Muscle layer of colon (tissue), 2 donors: ENCODE measurements around the gene ABCA1.
"Not testable (repeated sequence)": the region's sequence is repeated elsewhere in the genome, so short reads cannot be mapped to it uniquely, and the experiment has no call there.

Source experiments
- H3K27ac ChIP-seq: one replicate; pipeline ENCODE4 v1.7.0; 2013; ENCODE audit warnings: low read depth, mild to moderate bottlenecking, low read length, moderate library complexity
- H3K27me3 ChIP-seq, 2 donors: one replicate each; pipeline ENCODE4 v1.7.0; 2013; ENCODE audit warnings: low read length in 2 of 2, mild to moderate bottlenecking in 2 of 2; ENCODE audit not compliant: insufficient read depth in 2 of 2, control insufficient read depth in 1 of 2
- H3K36me3 ChIP-seq: one replicate; pipeline ENCODE4 v1.7.0; 2013; ENCODE audit warnings: mild to moderate bottlenecking, low read length; ENCODE audit not compliant: insufficient read depth
- H3K4me1 ChIP-seq: one replicate; pipeline ENCODE4 v1.7.0; 2013; ENCODE audit warnings: mild to moderate bottlenecking, low read length; ENCODE audit not compliant: insufficient read depth
- H3K4me3 ChIP-seq, 2 donors: one replicate each; pipeline ENCODE4 v1.7.0; 2013; ENCODE audit warnings: low read length in 2 of 2, low read depth in 1 of 2, mild to moderate bottlenecking in 1 of 2, moderate library complexity in 1 of 2
- H3K9ac ChIP-seq: one replicate; pipeline ENCODE4 v1.7.0; 2013; ENCODE audit warnings: low read length
- H3K9me3 ChIP-seq: one replicate; pipeline ENCODE4 v1.7.0; 2013; ENCODE audit warnings: mild to moderate bottlenecking, low read length
- donor health status: abdominal sarcoma.
- donor health status: Adenocarcinoma of cecum.

The ABCA1 gene

GRCh38 chr9:104968025-104968982, 40.3 kb upstream of the ABCA1 start:
- Histone ChIP-seq H3K9me3 (no peaks in the 10 kb centered on the region), H3K9ac (peak overlapping the region; percentile 44), H3K4me1 (peaks cover 20% of the 10 kb centered on the region), H3K27ac (peak overlapping the region; percentile 96), H3K36me3 (no peaks in the 10 kb centered on the region), H3K27me3 (no peaks in the 10 kb centered on the region), H3K4me3 (peak overlapping the region; percentile 59 to 92)

DNA sequence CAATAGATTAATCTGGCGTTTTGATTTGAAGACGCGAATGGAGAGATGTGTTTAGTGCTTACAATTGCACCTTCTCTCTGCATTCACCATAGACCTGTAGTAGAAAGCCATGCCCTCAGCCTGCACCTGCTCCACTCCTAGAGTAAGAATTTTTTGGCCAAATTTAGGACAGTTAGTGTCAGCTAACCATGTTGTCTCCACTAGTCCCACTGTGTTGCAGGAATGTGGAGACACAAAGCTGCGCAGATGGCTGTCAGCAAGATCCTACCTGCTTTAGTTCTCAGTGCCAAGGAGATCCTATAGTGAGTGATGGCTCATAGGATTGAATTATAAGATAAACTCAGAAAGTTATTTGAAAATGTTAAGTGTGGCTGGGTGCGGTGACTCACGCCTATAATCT, 35.1 kb upstream of the ABCA1 start:
- no peak overlapping the region for H3K9ac ChIP-seq
- no peak overlapping the region for H3K27ac ChIP-seq

GRCh38 chr9:104961701-104962359, 33.9 kb upstream of the ABCA1 start:
- H3K4me3 ChIP-seq = no peak overlapping the region
- no peak overlapping the region for H3K27ac ChIP-seq
- no peaks in the 10 kb centered on the region for H3K9me3 ChIP-seq
- peaks cover 9% of the 10 kb centered on the region for H3K4me1 ChIP-seq
- no peaks in the 10 kb centered on the region for H3K36me3 ChIP-seq
- no peak overlapping the region for H3K9ac ChIP-seq
- no peaks in the 10 kb centered on the region for H3K27me3 ChIP-seq

More for the DNA sequence above, 35.1 kb upstream of the ABCA1 start:
- Histone ChIP-seq H3K9me3 (no peaks in the 10 kb centered on the region), H3K4me3 (no peak overlapping the region), H3K36me3 (no peaks in the 10 kb centered on the region), H3K27me3 (no peaks in the 10 kb centered on the region), H3K4me1 (peaks cover 14% of the 10 kb centered on the region)

GRCh38 chr9:104961238-104961637, 33.3 kb upstream of the ABCA1 start:
- Histone ChIP-seq H3K27ac (no peak overlapping the region), H3K4me1 (peaks cover 9% of the 10 kb centered on the region), H3K27me3 (no peaks in the 10 kb centered on the region), H3K9me3 (no peaks in the 10 kb centered on the region), H3K4me3 (no peak overlapping the region), H3K9ac (no peak overlapping the region), H3K36me3 (no peaks in the 10 kb centered on the region)

GRCh38 chr9:104960662-104961061, 32.7 kb upstream of the ABCA1 start:
- no peaks in the 10 kb centered on the region for H3K9me3 ChIP-seq
- H3K4me3 ChIP-seq = no peak overlapping the region
- no peaks in the 10 kb centered on the region for H3K27me3 ChIP-seq
- no peak overlapping the region for H3K9ac ChIP-seq
- H3K4me1 ChIP-seq = peaks cover 9% of the 10 kb centered on the region
- H3K27ac ChIP-seq = no peak overlapping the region
- no peaks in the 10 kb centered on the region for H3K36me3 ChIP-seq

DNA sequence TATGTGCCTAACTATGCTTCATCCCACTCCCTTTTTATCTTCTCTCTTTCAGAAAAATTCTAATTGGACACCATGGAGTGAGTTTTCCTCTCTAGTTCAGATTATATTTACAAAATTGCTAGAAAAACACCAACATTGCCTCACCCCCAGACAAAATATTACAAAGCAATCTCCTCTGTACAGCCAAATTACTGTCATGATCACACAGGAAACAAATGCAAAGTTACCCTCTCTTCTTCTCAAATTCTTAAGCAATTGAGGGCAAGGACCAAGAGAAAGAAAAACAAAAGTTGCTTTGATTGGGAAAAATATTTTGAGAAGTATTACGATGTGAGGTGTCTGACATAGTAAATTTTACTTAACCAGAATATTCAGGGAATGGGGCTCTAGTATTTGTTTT, 30.8 kb upstream of the ABCA1 start:
- Histone ChIP-seq H3K27ac (no peak overlapping the region), H3K4me1 (peaks cover 9% of the 10 kb centered on the region), H3K9ac (no peak overlapping the region), H3K36me3 (no peaks in the 10 kb centered on the region), H3K9me3 (no peaks in the 10 kb centered on the region), H3K27me3 (no peaks in the 10 kb centered on the region), H3K4me3 (no peak overlapping the region)

DNA sequence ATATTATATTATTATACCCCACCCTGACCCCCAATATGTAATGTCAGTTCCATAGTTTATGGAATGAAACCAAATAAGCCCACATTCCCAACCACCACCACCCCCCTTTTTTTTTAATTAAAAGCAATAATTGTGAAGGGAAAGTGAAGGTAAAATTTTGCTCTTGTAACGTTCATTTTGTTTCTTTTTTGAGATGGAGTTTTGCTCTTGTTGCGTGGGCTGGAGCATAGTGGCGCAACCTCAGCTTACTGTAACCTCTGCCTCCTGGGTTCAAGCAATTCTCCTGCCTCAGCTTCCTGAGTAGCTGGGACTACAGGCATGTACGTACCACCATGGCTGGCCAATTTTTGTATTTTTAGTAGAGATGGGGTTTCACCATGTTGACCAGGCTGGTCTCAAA, 30.1 kb upstream of the ABCA1 start:
- not testable (repeated sequence) for H3K4me3 ChIP-seq, H3K27me3 ChIP-seq, H3K4me1 ChIP-seq, H3K27ac ChIP-seq, H3K36me3 ChIP-seq, H3K9ac ChIP-seq, H3K9me3 ChIP-seq

- no peak overlapping the region for H3K27ac ChIP-seq
- H3K9me3 ChIP-seq = no peaks in the 10 kb centered on the region
- no peaks in the 10 kb centered on the region for H3K27me3 ChIP-seq
- no peak overlapping the region for H3K4me3 ChIP-seq
- no peak overlapping the region for H3K9ac ChIP-seq
- no peaks in the 10 kb centered on the region for H3K36me3 ChIP-seq
- peaks cover 9% of the 10 kb centered on the region for H3K4me1 ChIP-seq
Measured at GRCh38 chr9:104951487-104951886, 23.5 kb upstream of the ABCA1 start.

GRCh38 chr9:104950838-104951237, 22.9 kb upstream of the ABCA1 start:
- Histone ChIP-seq H3K9ac (no peak overlapping the region), H3K36me3 (no peaks in the 10 kb centered on the region), H3K27ac (no peak overlapping the region), H3K9me3 (no peaks in the 10 kb centered on the region), H3K27me3 (no peaks in the 10 kb centered on the region), H3K4me3 (no peak overlapping the region), H3K4me1 (peaks cover 9% of the 10 kb centered on the region)

- no peaks in the 10 kb centered on the region for H3K27me3 ChIP-seq
- H3K27ac ChIP-seq = no peak overlapping the region
- H3K9me3 ChIP-seq = no peaks in the 10 kb centered on the region
- H3K9ac ChIP-seq = no peak overlapping the region
- no peaks in the 10 kb centered on the region for H3K36me3 ChIP-seq
- H3K4me3 ChIP-seq = no peak overlapping the region
- peaks cover 14% of the 10 kb centered on the region for H3K4me1 ChIP-seq
Measured at GRCh38 chr9:104948277-104948676, 20.3 kb upstream of the ABCA1 start.

DNA sequence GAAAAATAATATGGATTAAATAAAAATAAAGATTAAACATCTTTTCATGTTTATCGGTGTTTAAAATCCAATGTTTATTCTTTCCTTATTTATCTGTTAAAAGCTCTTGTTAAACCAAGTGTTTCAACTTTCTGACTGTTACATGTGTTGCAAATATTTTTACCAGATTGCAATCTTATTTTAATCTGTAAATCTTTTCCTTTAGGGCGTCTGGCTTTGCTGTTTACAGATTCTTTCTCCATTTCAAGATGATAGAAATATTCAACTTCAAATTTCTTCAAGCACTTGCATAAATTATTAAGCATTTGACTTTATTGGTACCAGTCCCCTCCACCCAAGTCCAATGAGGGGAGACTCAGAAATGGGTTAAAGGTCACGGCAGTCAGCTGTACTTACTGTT, 16.9 kb upstream of the ABCA1 start:
- no peak overlapping the region for H3K9ac ChIP-seq
- H3K27me3 ChIP-seq = no peaks in the 10 kb centered on the region
- H3K9me3 ChIP-seq = no peaks in the 10 kb centered on the region
- no peak overlapping the region for H3K27ac ChIP-seq
- H3K4me3 ChIP-seq = no peak overlapping the region
- H3K4me1 ChIP-seq = peaks cover 5% of the 10 kb centered on the region
- H3K36me3 ChIP-seq = no peaks in the 10 kb centered on the region
